Gastroesophageal sphincter (tissue), 4 donors: ENCODE data around the gene LSAMP. TPM values are rescaled to one million over a fixed set of nuclear protein-coding genes. Genes with fewer than 3 reads are reported as not detected.
A peak's percentile ranks its signal among the peaks of the same experiment; 100 is the strongest.

Experiments used
- ATAC-seq: fragments of 150-250 bp; one replicate; pipeline ENCODE4 v1.9.1; 2016; ENCODE audit warnings: mild to moderate bottlenecking, moderate library complexity
- H3K27ac ChIP-seq, 4 donors: fragments of 200-600 bp; sonication (generic) in 3 of 4; 1 replicate in 3 of 4; 2 replicates in 1 of 4; pipeline ENCODE4 v1.5.1; 2016 to 2019
- H3K27me3 ChIP-seq: fragments of 200-600 bp; sonication (generic); one replicate; pipeline ENCODE4 v1.5.1; 2019
- H3K36me3 ChIP-seq, 2 donors: fragments of 200-600 bp; sonication (generic); one replicate each; pipeline ENCODE4 v1.5.1; 2019; ENCODE audit warnings: control low read depth in 1 of 2
- H3K4me1 ChIP-seq, 3 donors: fragments of 200-600 bp; sonication (generic); 1 replicate in 2 of 3; 2 replicates in 1 of 3; pipeline ENCODE4 v1.5.1; 2016 to 2019; ENCODE audit warnings: control low read depth in 2 of 3
- H3K4me3 ChIP-seq, 2 donors: fragments of 200-600 bp; sonication (generic); one replicate each; pipeline ENCODE4 v1.5.1; 2019; ENCODE audit warnings: mild to moderate bottlenecking in 1 of 2, moderate library complexity in 1 of 2
- H3K9me3 ChIP-seq, 3 donors: fragments of 200-600 bp; sonication (generic); one replicate each; pipeline ENCODE4 v1.5.1; 2017 to 2019; ENCODE audit warnings: control low read depth in 2 of 3
- EP300 ChIP-seq: sonication (generic); formaldehyde crosslinking; IDR thresholded peaks from one replicate; pipeline ENCODE4 v1.6.1; 2017; ENCODE audit warnings: antibody characterized with exemption, mild to moderate bottlenecking
- POLR2A ChIP-seq, 2 donors: fragments of 450-650 bp; IDR thresholded peaks; one replicate each; pipeline ENCODE4 v1.6.1; 2017; ENCODE audit warnings: antibody characterized with exemption in 2 of 2, mild to moderate bottlenecking in 2 of 2, moderate library complexity in 1 of 2
- POLR2AphosphoS5 ChIP-seq: sonication (generic); formaldehyde crosslinking; IDR thresholded peaks from one replicate; pipeline ENCODE4 v1.6.1; 2017; ENCODE audit warnings: antibody characterized with exemption
- WGBS, 2 donors: methylation state at CpG; one replicate each; pipeline ENCODE4 v1.1.5; 2018; ENCODE audit warnings: low coverage in 1 of 2; 5-methylcytosine and 5-hydroxymethylcytosine counted together
- total RNA-seq, 4 donors: library from RNA; depleted of rRNA; stranded (reverse); fragments of >200 nt; gene quantifications; one replicate each; pipeline ENCODE4 v1.1.0, GENCODE V29; 2016
- TF ChIP-seq, protein P1 (sequence below), 4 experiments: fragments of 200-600 bp in 2 of 4; fragments of 450-650 bp in 2 of 4; sonication (generic) in 1 of 4; IDR thresholded peaks; one replicate each; pipeline ENCODE4 v1.5.1; 2017 to 2019; ENCODE audit warnings: antibody characterized with exemption in 4 of 4, mild to moderate bottlenecking in 2 of 4, moderate library complexity in 2 of 4

The LSAMP gene
- total RNA-seq, 4 donors from 2014 or later, result 1.5 to 9.3 (median 3.6) TPM

DNA sequence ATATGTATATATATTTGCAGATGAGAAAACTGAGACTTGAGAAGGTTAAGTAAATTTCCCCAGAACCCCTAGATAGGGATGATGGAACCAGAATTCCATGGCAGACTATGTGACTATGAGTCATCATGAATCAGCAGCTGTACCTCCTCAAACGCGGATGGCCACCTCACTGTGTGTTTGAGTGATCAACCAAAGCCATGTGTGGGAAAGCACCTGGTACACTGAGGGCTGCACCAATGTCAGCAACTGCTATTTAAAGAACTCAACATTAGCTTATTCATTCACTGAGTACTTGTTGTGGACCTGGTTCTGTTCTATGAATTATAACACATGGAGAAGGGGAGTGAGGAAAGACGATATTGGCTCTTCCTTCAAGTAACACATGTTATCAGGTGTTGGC, 445.0 kb downstream of the LSAMP start:
- 35 to 60% methylated on average over 1 to 3 of the region's 3 CpGs for WGBS, 2 donors
- Histone ChIP-seq H3K4me3 (no peak overlapping the region), H3K9me3 (no peaks in the 10 kb centered on the region), H3K27ac (no peak overlapping the region), H3K4me1 (no peaks in the 10 kb centered on the region), H3K27me3 (no peaks in the 10 kb centered on the region), H3K36me3 (no peaks in the 10 kb centered on the region)
- no peak for ATAC-seq
- TF ChIP-seq POLR2A (IDR thresholded peaks at IDR 0.05) (no peak), POLR2AphosphoS5 (peak; percentile 23)

DNA sequence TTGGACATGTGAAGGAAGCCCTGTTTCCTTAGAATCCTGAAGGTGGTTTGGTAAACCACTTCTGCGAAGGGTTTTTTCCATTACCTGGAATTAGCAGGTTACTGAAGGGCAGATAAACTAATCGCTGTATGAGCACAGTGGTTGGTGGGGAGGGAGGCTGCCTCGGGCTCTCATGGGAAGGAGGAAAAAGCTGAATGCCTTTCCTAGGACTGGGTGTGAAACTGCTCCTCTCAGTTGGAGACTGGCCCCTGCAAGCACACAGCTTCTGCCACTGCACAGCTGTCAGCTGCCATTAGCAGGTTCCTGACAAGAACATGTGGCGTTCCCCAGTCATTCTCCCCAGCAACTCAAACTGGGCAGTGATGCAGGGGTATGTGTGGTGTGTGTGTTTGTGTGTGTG, 445.7 kb downstream of the LSAMP start:
- no peak for ATAC-seq
- no peaks in the 10 kb centered on the region for H3K9me3 ChIP-seq
- TF ChIP-seq EP300, result no peak
- no peak overlapping the region for H3K27ac ChIP-seq
- no peak overlapping the region for H3K4me3 ChIP-seq
- H3K27me3 ChIP-seq, result no peaks in the 10 kb centered on the region
- 67 to 71% methylated on average over 3 of the region's 4 CpGs for WGBS, 2 donors
- H3K36me3 ChIP-seq, result no peaks in the 10 kb centered on the region
- H3K4me1 ChIP-seq, result no peaks in the 10 kb centered on the region

DNA sequence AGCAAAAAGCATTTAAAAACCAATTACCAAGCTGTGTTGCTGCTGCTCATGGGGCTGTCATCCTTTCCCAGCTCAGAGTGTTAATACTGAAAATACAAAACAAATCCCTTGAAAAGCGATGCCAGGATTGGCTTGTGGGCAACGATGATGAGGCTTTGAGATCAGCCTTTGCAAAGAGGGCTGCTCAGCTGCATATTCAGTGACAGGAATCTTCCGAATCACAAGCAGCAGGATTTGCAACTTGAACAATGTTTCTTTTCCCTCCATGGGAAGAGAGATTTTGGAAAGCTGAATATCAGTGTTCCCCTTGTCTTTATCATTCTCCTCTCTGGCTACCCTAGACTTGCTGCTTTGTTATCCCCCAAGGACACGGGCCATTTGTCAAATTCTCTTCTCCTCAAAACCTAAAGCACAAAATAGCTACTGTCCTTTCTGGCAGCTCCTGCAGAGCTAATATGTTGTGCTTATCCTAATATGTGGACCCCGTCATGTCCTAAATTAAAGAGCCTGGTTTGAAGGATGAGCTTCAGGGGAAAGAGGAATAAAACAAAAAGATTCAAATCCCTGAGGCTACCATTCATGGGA, 446.2 kb downstream of the LSAMP start:
- no peak for ATAC-seq
- H3K27ac ChIP-seq, result no peak overlapping the region
- H3K27me3 ChIP-seq, result no peaks in the 10 kb centered on the region
- H3K9me3 ChIP-seq, result no peaks in the 10 kb centered on the region
- no peaks in the 10 kb centered on the region for H3K4me1 ChIP-seq
- 54 to 66% methylated on average over 4 to 5 of the region's 5 CpGs for WGBS, 2 donors
- H3K36me3 ChIP-seq, result no peaks in the 10 kb centered on the region
- TF ChIP-seq POLR2A (IDR thresholded peaks at IDR 0.05) (no peak), POLR2AphosphoS5 (no peak), EP300 (no peak)
- TF ChIP-seq, protein P1, sequence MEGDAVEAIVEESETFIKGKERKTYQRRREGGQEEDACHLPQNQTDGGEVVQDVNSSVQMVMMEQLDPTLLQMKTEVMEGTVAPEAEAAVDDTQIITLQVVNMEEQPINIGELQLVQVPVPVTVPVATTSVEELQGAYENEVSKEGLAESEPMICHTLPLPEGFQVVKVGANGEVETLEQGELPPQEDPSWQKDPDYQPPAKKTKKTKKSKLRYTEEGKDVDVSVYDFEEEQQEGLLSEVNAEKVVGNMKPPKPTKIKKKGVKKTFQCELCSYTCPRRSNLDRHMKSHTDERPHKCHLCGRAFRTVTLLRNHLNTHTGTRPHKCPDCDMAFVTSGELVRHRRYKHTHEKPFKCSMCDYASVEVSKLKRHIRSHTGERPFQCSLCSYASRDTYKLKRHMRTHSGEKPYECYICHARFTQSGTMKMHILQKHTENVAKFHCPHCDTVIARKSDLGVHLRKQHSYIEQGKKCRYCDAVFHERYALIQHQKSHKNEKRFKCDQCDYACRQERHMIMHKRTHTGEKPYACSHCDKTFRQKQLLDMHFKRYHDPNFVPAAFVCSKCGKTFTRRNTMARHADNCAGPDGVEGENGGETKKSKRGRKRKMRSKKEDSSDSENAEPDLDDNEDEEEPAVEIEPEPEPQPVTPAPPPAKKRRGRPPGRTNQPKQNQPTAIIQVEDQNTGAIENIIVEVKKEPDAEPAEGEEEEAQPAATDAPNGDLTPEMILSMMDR (IDR thresholded peaks at IDR 0.05), result no peak
- no peak overlapping the region for H3K4me3 ChIP-seq

DNA sequence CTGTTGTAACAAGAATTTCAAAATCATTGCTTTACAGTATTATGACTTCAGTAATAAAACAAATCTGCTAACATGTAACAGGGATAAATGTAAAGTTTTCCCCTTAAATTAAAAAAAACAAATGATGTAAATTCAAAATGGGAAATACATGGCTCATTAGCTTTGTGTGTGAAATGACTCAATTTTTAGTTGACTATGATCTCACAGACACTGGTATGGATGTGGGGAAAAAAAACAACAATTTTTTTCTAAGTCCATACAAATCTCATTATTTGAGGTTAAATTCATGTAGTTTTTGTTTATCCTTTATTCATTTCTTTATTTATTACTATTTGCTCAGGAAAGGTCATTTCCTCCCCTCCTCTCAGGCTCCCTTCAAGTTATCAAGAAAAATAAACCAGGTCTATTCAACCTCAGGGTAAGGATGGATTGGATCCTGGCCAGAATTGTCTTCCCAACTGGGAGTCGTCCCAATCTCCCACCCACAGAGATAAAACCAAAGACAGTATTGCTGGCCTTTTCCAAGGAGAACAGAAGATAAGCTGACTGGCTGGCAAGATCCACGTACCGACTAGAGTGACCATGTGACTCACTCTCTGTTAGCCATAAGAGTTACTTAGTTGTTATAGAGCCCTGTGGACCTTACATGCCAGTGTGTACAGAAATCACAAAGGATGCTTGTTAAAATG, 448.7 kb downstream of the LSAMP start:
- 32 to 37% methylated on average over 3 of the region's 3 CpGs for WGBS, 2 donors
- H3K9me3 ChIP-seq, result no peaks in the 10 kb centered on the region
- H3K4me1 ChIP-seq, result no peaks in the 10 kb centered on the region
- TF ChIP-seq, protein P1 (IDR thresholded peaks at IDR 0.05), result no peak
- TF ChIP-seq POLR2AphosphoS5 (no peak), EP300 (no peak)
- no peak overlapping the region for H3K27ac ChIP-seq
- no peaks in the 10 kb centered on the region for H3K36me3 ChIP-seq
- H3K4me3 ChIP-seq, result no peak overlapping the region
- no peaks in the 10 kb centered on the region for H3K27me3 ChIP-seq
- no peak for ATAC-seq

DNA sequence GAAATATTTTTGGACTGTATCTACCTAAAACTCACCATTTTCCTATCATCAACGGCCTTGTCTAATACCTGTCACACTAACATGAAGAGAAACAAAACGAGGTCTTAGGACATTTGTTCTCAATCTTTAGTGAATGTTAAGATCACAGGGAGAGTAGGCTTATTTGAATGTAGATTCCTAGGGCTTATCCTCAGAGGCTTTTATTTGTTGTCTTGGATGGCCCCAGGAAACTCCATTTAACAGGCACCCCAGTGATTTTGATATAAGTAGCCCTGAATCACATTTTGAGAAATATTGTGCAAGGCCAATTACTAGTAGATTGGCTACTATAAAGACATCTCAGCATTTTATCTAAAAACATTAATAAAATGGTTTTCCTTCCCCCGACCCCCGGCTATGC, 454.6 kb downstream of the LSAMP start:
- TF ChIP-seq EP300 (no peak), POLR2A (IDR thresholded peaks at IDR 0.05) (no peak), POLR2AphosphoS5 (no peak)
- TF ChIP-seq, protein P1 (IDR thresholded peaks at IDR 0.05), result no peak
- H3K9me3 ChIP-seq, result no peaks in the 10 kb centered on the region
- no peak overlapping the region for H3K27ac ChIP-seq
- H3K36me3 ChIP-seq, result no peaks in the 10 kb centered on the region
- H3K27me3 ChIP-seq, result no peaks in the 10 kb centered on the region
- WGBS, 2 donors, result 66 to 69% methylated on average over 4 of the region's 4 CpGs
- H3K4me3 ChIP-seq, result no peak overlapping the region
- H3K4me1 ChIP-seq, result no peaks in the 10 kb centered on the region
- no peak for ATAC-seq
